ENCODE data around the gene NRK.
"Not testable (repeated sequence)": the region's sequence is repeated elsewhere in the genome, so short reads cannot be mapped to it uniquely, and the experiment has no call there.

The NRK gene

DNA sequence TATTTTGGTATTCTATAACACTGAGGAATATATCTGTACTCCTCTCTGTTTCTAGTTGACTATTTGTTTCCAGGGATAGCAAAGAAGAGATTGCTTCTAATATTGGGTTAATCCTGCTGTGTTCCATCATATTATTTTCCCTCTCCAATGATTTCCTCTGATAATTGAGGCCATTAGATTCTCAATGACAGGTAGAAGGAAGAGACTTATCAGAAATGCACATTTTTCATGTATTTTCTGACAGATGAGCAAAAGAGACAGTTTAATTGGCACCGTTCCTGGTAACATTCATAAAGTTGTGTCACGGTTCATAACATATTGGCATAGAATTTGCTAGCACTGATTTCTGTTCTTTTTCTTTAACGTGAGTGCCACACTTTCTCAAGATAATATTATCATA is 58.2 kb downstream of the NRK start:
- DNase-seq (ENCODE audit: low read depth, low spot score): no peak

DNA sequence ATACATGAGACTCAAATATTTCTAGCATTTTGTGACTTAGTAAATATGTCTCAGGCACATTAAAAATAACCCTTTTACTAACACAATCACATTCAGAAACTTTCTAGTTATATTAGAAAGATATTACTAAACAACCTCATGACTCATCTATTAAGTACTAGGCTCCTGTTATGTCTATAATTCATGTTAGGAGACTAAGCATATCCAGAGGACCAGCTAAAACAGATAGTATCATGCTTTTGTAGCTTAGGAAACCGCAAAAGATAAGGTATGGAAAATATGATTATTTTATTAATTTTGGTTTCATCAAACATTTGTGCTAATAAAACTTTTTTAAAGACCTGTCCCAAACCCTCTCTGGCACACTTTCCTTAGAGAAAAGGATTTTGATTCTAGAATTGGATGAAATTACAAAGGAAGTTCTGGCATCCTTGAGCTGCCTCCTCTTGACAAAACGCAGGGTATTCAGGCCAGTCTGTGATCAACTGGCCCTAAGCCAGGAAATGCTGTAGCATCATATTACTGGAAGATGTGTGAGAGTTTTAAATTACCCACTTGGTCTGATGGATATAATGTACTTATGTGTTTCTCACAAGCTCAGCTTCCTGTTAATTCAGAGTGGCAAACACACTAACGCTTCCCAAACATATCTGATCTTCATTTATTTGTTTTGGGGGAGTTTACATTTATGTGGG is 60.4 kb downstream of the NRK start:
- peak; percentile 33 for DNase-seq (ENCODE audit: low read depth, low spot score)

DNA sequence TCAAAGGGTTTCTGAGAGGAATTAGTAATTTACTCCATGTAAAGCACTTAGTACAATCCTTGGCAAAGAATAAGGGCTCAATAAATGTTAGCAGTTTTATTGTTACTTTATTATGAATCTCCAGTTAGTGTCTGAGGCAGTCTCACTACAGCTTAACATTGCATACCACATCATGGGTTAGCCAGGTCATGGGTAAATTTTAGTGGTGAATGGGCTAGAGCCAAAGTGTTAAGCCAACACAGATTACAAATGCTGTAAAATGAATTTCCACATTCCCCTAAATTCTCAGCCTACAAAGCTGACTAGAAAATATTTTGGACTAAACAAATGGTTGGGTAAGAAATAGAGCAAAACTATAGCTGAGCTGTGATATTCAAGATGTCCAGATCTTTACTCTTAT is 72.4 kb downstream of the NRK start:
- DNase-seq (ENCODE audit: low read depth, low spot score): peak; percentile 7

DNA sequence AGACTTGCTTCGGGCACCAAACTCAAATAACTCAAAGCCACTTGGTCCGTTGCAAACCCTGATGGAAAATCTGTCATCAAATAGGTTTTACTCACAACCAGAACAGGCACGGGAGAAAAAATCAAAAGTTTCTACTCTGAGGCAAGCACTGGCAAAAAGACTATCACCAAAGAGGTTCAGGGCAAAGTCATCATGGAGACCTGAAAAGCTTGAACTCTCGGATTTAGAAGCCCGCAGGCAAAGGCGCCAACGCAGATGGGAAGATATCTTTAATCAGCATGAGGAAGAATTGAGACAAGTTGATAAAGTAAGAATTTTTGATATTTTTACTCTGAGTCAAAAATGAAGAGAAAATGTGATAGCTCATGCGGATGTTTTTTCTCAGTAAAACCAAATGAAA is 87.2 kb downstream of the NRK start:
- no peak for DNase-seq (ENCODE audit: low read depth, low spot score)

DNA sequence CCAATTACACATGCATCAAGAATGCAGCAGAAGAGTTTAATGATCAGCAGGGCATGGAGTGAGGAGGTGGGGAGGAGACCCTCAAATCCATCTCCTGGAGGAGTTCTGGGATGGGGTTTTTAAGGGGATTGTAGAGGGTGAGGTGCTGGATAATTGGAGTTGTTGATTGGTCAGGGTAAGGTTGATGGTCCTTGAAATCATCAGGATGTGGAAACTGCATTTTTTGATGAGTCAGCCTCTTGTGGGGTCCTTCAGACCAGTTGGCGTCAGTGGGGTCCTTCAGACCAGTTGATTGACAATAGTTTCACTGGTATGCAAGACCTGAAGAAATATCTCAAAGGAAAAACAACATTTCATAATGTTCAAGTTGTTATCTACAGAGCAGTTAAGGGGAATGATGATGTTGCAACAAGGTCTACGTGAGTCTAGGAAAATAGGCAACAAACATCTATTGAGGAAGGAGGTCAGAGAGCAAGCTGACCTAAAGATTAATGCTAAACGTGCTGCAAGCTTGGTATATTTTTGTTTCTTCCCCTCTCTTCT is 88.3 kb downstream of the NRK start:
- DNase-seq (ENCODE audit: low read depth, low spot score): peak; percentile 41

DNA sequence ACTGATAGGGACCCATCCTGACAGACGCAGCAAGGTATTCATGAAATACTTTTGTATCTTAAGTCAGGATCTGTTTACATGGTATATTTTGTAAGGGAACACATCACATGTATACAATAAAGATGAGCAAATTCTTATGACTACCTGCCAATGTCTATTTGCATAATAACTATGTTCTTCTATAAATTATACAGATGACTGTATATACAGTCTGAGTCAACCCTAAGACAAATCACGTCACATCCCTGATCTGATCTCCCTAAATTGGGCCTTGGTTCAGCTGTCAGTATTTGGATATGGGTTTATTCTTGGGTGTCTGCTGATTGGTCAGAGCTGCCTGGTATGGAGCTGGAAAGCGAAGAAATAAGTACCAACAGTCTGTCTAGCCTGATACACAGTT is 122.9 kb downstream of the NRK start:
- DNase-seq (ENCODE audit: low read depth, low spot score): no peak

DNA sequence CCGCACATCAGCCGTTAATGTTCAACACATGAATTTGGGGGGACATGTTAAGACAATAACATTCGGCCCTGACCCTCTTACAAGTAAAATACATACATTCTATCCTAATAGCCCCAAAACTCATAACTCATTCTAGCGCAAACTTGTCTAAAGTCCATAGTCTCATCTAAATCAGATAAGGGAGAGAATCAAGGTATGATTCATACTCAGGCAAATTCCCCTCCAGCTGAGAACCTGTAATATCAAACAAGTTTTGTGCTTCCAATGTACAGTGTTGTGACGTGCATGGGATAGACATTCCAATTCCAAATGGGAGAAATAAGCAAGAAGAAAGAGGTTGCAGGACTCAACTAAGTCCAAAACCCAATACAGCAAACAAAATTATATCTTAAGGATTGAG is 147.1 kb downstream of the NRK start:
- no peak for DNase-seq (ENCODE audit: low read depth, low spot score)

DNA sequence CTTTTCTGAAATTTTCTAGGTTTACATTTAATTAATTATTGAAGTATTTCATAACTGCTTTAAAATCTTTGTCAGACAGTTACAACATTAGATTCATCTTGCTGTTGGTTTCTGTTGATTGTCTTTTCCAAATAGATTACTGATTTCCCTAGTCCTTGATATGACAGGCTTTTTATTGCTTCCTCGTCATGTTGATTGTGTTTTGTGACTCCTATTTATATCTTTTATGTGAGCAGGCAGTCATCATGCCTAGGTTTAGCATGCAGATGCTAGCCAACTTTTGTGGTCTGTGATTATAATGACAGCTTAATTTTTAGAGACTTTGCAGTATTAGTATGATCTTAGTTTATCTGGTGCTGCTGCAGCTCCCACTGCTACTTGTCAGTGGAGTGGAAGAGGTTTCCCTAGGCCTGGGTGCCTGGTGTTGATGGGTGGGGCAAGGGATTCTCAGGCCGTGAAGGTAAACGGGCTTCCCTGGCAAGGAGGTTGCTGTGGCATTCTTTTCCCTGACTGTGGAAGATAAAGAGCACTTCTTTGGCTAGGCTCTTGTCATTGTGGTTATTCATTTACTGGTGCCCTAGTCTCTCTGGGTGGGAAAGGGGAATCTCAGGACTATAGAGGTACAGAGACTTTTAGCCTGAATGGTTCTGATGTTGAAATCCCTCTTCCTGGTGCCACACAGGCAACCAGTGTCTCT is 150.5 kb downstream of the NRK start:
- no peak for DNase-seq (ENCODE audit: low read depth, low spot score)

DNA sequence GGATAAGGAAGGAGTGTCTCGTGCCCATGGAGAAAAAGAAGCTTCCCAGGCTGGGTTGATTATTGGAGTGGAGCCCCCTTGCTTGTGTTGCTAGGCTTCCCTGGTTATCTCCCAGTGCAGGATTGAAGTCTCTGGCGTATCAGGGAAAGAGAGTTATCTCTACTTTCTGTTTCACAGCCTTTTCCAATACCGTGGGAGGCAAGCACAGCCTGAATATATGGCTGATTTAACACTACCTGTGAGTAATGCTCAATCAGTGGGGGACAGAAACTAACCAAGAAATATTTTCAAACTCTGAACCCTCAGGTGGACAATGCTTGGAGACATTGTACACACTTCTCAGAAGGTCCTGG is 151.0 kb downstream of the NRK start:
- DNase-seq (ENCODE audit: low read depth, low spot score): no peak

DNA sequence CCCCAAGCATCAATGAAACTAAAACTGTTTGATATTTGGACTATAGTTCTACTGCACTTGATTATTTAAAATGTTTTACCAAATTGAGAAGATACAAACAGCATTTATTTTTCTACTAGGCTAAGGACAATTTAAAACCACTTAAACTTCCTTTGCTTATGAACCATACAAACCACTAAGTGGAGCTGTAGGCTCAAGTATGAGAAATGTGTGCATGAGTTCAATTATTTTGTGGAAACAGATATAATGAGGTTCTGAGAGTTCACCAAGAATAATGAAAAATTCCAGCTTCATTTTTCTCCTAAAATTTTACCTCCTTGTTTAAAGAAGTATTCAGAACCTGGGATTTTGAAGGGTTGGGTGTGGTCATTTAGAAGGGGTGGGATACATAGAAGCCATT is 153.0 kb downstream of the NRK start:
- peak; percentile 7 for DNase-seq (ENCODE audit: low read depth, low spot score)

DNA sequence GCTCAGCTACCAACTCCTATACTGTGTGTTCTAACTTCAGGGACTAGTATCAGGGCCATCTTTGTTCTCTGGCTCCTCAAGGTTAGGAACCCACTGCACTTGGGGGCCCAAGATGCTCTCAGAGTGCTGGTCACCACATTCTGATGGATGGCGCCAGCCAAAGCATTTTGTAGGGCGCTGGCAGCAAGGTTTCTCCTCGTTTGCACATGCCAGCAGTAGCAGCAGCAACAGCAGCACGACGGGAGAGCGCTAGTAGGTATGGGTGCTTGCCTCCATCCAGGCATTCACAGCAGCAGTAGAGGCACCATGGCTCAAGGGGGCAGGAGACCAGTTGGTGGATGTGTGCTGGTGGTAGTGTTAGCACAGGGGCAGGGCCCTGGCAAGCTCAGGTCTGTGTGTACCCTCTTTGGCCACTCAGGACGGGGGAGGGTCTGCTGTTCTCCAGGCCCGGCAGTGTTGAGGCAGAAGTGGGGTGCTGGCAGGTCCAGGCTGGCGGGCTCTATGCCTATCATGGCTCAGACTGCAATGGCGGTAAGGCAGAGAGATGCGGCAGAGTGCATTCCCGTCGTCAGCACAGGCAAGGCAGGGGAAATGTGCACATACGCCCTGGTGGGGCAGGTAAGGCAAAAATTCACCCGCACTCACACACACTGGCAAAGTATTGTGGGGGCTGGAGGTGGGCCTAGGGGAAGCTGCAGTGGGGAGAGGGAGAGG is 159.6 kb downstream of the NRK start:
- no peak for DNase-seq (ENCODE audit: low read depth, low spot score)

DNA sequence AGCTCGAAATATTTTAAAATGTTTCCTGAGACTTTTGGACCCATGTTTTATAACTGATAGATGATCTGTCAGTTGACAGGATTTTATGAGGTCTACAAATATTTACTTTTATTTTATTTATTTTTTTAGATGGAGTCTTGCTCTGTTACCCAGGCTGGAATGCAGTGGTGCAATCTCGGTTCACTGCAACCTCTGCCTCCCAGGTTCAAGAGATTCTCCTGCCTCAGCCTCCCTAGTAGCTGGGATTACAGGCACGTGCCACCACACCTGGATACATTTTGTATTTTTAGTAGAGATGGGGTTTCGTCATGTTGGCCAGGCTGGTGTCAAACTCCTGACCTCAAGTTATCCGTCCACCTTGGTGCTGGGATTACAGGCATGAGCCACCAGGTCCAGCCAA is 166.1 kb downstream of the NRK start:
- not testable (repeated sequence) for DNase-seq (ENCODE audit: low read depth, low spot score)

DNA sequence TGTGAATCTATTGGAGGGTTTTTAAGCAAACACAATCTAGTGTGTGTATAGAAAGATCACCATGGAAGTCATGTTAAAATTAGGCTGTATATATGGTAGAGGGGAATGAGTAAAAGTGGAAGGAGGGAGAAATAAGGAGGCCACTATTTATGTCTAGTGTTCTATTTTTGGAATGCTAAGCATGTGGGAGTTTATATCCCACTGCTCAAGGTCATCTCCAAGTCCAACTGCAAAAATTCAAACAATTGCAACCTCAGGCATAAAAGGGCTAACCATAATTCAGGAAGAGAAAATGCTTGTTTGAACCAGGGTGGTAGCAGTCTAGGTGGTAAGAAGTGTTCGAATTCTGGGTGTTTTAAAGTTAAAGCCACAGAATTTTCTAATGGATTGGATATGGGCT is 177.0 kb downstream of the NRK start:
- DNase-seq (ENCODE audit: low read depth, low spot score): no peak

DNA sequence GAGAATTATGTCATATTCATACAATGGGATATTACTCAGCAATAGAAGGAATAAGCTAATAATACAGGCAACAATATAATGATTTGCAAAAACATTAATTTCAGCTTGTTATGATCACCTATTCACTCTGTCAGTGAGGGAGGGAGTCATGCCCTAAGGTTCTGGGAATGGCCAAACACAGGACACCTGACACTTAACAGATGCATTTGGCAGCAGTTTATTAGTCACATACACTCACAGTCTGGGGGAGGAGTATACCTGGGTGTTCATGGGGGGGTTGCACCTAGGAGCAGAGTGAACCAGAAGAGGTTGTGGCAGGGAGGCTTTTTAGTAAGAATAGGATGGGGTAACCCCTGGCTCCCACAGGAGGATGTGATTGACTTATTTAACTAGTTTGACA is 177.9 kb downstream of the NRK start:
- no peak for DNase-seq (ENCODE audit: low read depth, low spot score)

DNA sequence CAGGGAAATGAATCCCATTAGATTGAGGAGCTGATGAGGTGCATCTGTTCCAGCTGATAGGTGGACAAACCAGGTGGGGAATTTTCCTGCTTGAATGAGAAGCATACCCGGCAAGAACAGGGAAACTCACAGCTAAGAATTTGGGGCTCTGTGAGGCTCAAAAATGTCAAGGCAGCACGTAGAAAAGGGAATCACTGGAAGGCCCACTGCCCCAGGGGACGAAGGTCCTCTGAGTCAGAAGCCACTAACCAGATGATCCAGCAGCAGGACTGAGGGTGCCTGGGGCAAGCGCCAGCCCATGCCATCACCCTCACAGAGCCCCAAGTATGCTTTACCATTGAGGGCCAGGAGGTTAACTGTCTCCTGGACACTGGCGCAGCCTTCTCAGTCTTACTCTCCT is 178.3 kb downstream of the NRK start:
- DNase-seq (ENCODE audit: low read depth, low spot score): not testable (repeated sequence)

DNA sequence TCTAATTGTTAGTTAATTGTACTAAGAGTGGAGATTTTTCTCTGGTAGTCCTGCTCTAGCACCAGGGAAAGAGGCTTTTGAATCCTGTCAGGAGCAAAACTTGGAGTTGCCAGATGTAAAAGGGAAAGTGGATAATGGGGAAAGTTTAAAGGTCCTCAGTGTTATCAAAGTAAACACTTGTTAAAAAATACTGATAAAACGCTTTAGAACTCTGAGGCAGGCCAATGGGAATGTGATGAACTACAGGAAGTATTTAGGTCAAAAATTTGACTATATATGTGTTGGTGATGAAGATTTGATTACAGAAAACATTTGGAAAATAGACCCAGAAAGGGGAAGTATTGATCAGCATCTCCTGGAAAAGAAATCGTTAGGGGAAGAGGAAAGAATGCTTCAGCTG is 183.3 kb downstream of the NRK start:
- DNase-seq (ENCODE audit: low read depth, low spot score): no peak

DNA sequence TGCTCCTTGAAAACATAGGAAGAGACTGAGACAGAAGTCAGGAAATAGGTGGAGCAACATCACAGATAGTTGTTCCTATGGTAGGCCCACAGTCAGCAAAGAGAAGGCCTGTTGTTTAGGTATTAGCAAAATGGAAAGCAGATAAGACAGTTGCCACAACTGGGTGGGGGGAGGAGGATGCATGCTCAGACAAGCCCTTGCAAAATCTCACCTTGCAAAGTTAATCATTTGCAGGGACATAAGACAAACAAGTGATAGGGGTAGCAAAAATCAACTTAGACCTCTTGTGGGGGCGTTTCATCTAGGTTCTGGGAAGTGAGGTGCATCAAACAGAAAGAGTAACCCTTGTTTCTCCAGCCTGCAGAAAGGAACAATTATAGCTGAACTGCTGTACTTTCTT is 185.5 kb downstream of the NRK start:
- DNase-seq (ENCODE audit: low read depth, low spot score): no peak

Data from astrocyte of the hippocampus (primary cell).